Measurements from ENCODE around the gene CALHM1.
A peak's percentile ranks its signal among the peaks of the same experiment; 100 is the strongest.

CALHM1 gene

DNA sequence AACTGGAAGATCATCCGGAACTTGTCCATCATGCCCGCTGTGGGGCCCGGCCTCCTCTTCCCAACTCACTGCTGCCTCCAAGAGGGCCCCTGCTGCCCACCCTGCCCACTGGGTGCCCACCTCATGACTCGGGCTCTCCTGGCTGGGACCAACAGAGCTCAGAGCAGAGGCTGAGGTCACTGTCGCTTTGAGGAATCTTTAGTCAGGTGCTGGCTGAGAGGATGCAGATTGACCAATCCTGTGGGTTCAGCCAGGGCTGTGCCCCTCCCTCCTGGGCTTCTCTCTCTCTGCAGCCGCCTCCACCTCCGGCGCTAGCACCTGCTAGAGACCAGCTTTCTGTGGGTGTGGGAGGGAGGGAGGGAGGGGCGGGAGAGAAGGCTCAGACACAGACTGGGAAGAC lies at the start of gene CALHM1:
Gene CALHM1 (minus strand): TSS at position 181 of the 400 bp plus-strand sequence. CDS start 149 bp downstream, at position 32.
- H2AFZ ChIP-seq (ENCODE audit: low read depth, low read length) = no peak within 1 kb of the TSS

DNA sequence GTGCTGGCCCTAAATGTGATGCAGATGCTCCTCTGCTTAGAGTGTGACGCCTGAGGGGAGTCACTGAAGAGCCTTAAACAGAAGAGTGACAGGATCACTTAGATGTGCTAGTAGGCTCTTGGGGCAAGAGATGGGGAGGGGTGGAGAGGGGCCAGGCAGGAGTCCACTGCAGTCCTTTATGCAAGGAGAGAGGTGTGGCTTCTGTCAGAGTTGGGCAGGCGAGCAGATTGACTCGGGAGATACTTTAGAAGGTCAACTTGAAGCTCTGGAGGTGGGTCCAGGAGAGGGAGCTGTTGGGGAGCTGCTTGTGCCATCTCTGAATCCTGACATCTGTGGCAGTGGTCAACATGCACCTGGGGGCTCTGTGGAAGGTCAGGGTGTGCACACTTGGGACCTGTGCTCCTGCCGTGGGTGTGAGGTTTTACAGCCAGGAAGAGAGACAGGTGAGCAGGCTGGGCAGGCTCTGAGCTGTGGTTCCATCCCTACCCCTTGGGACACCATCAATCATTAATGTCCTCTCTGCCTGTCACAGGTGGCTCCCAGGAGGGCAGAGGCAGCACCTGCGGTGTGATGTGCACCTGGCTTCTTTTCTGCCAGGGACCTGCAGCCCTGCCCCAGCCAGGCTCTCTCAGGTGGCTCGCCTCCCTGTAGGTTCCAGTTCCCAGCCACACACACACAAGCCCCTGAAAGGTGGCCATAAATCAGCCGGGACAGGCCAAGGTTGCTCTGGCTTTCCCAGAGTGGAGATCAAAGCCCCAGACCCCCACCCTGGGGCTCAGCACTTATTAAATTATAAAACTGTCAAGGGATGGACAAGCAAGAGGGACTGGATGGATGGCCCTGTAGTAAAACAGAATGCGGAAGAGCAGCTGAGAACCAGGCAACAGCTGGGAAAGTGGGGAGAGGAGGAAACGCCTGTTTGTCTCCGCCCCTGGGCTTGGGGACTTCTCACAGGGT lies 48.8 kb upstream of the CALHM1 start:
- peaks cover 13% of the 10 kb centered on the region for H3K4me1 ChIP-seq (ENCODE audit: insufficient read depth, low read length)
- H2AFZ ChIP-seq (ENCODE audit: low read depth, low read length) = no peak overlapping the region
- no peak overlapping the region for H3K4me3 ChIP-seq (ENCODE audit: low read depth in 1 of 2, low read length in 2 of 2)
- H3K27me3 ChIP-seq (ENCODE audit: insufficient read depth, low read length, poor library complexity) = peaks cover 16% of the 10 kb centered on the region
- H3K9me3 ChIP-seq (ENCODE audit: insufficient read depth, low read length, severe bottlenecking) = no peaks in the 10 kb centered on the region
- H3K79me2 ChIP-seq (ENCODE audit: insufficient read depth, low read length) = no peaks in the 10 kb centered on the region
- DNase-seq (no peak), ATAC-seq (ENCODE audit: insufficient read depth, low read depth) (no peak)
- no peaks in the 10 kb centered on the region for H3K36me3 ChIP-seq (ENCODE audit: insufficient read depth, low read length)
- no peaks in the 10 kb centered on the region for H4K20me1 ChIP-seq (ENCODE audit: insufficient read depth, low read length)
- TF ChIP-seq CTCF (IDR thresholded peaks at IDR 0.05; ENCODE audit: borderline replicate concordance, extremely low read depth, low read length, poor library complexity, severe bottlenecking) (no peak), EZH2 (IDR thresholded peaks at IDR 0.05; ENCODE audit: borderline replicate concordance, low read depth, low read length, severe bottlenecking) (no peak)
- H3K9ac ChIP-seq (ENCODE audit: low read depth, low read length) = no peak overlapping the region
- H3K4me2 ChIP-seq (ENCODE audit: insufficient read depth, low read length) = no peak overlapping the region
- no peak overlapping the region for H3K27ac ChIP-seq (ENCODE audit: low read length)

More for the DNA sequence above, at the start of gene CALHM1:
- Histone ChIP-seq H3K4me1 (ENCODE audit: insufficient read depth, low read length) (no peaks in the 10 kb centered on the region), H3K9ac (ENCODE audit: low read depth, low read length) (no peak within 1 kb of the TSS), H3K9me3 (ENCODE audit: insufficient read depth, low read length, severe bottlenecking) (no peaks in the 10 kb centered on the region), H3K27me3 (ENCODE audit: insufficient read depth, low read length, poor library complexity) (no peaks in the 10 kb centered on the region), H3K79me2 (ENCODE audit: insufficient read depth, low read length) (no peaks in the 10 kb centered on the region), H3K27ac (ENCODE audit: low read length) (no peak within 1 kb of the TSS), H4K20me1 (ENCODE audit: insufficient read depth, low read length) (no peaks in the 10 kb centered on the region; the same call in 1 of the 2 replicates), H3K4me3 (ENCODE audit: low read depth in 1 of 2, low read length in 2 of 2) (no peak within 1 kb of the TSS), H3K4me2 (ENCODE audit: insufficient read depth, low read length) (no peak within 1 kb of the TSS), H3K36me3 (ENCODE audit: insufficient read depth, low read length) (no peaks in the 10 kb centered on the region)
- ATAC-seq (ENCODE audit: insufficient read depth, low read depth) (0 out of 3 replicates have a peak, but pooled peaks have one; percentile 43), DNase-seq (no peak)
- TF ChIP-seq EZH2 (IDR thresholded peaks at IDR 0.05; ENCODE audit: borderline replicate concordance, low read depth, low read length, severe bottlenecking) (no peak), CTCF (IDR thresholded peaks at IDR 0.05; ENCODE audit: borderline replicate concordance, extremely low read depth, low read length, poor library complexity, severe bottlenecking) (no peak)

- TF ChIP-seq EZH2 (IDR thresholded peaks at IDR 0.05; ENCODE audit: borderline replicate concordance, low read depth, low read length, severe bottlenecking) = no peak
- TF ChIP-seq CTCF (IDR thresholded peaks at IDR 0.05; ENCODE audit: borderline replicate concordance, extremely low read depth, low read length, poor library complexity, severe bottlenecking) = no peak
- Histone ChIP-seq H3K36me3 (ENCODE audit: insufficient read depth, low read length) (no peaks in the 10 kb centered on the region), H3K9me3 (ENCODE audit: insufficient read depth, low read length, severe bottlenecking) (no peaks in the 10 kb centered on the region), H4K20me1 (ENCODE audit: insufficient read depth, low read length) (no peaks in the 10 kb centered on the region), H2AFZ (ENCODE audit: low read depth, low read length) (no peak overlapping the region), H3K4me3 (ENCODE audit: low read depth in 1 of 2, low read length in 2 of 2) (no peak overlapping the region), H3K4me2 (ENCODE audit: insufficient read depth, low read length) (no peak overlapping the region), H3K9ac (ENCODE audit: low read depth, low read length) (no peak overlapping the region), H3K4me1 (ENCODE audit: insufficient read depth, low read length) (peaks cover 13% of the 10 kb centered on the region), H3K27me3 (ENCODE audit: insufficient read depth, low read length, poor library complexity) (peaks cover 24% of the 10 kb centered on the region), H3K27ac (ENCODE audit: low read length) (no peak overlapping the region), H3K79me2 (ENCODE audit: insufficient read depth, low read length) (no peaks in the 10 kb centered on the region)
- ATAC-seq (ENCODE audit: insufficient read depth, low read depth) (no peak), DNase-seq (no peak)
These were observed 47.4 kb upstream of the CALHM1 start for GRCh38 chr10:103506061-103506460.

Measured in DND-41 (cell line).